Esophagus muscularis mucosa (tissue), 4 donors: ENCODE measurements around the gene ADGRB3. TPM values are rescaled to one million over a fixed set of nuclear protein-coding genes. Genes with fewer than 3 reads are reported as not detected.

Source experiments
- DNase-seq: peaks from one replicate; pipeline ENCODE4 v3.0.0-alpha.2; 2017; ENCODE audit errors: extremely low spot score
- H3K27ac ChIP-seq, 4 donors: fragments of 200-600 bp; sonication (generic); replicated peaks in 1 of 4; 1 replicate in 3 of 4; 2 replicates in 1 of 4; pipeline ENCODE4 v1.5.1; 2016 to 2019; ENCODE audit warnings: mild to moderate bottlenecking in 1 of 4
- H3K27me3 ChIP-seq, 4 donors: fragments of 200-600 bp; sonication (generic); one replicate each; pipeline versions ENCODE4 v1.5.1 to v1.6.0; 2016 to 2019
- H3K36me3 ChIP-seq, 4 donors: fragments of 200-600 bp; sonication (generic); one replicate each; pipeline ENCODE4 v1.5.1; 2016 to 2019
- H3K4me1 ChIP-seq, 4 donors: fragments of 200-600 bp; sonication (generic); one replicate each; pipeline ENCODE4 v1.5.1; 2016 to 2019
- H3K4me3 ChIP-seq, 4 donors: fragments of 200-600 bp; sonication (generic); 1 replicate in 2 of 4; 2 replicates in 2 of 4; pipeline ENCODE4 v1.5.1; 2016 to 2019; ENCODE audit warnings: mild to moderate bottlenecking in 4 of 4, moderate library complexity in 1 of 4
- H3K9me3 ChIP-seq, 4 donors: fragments of 200-600 bp; sonication (generic); 1 replicate in 3 of 4; 2 replicates in 1 of 4; pipeline ENCODE4 v1.5.1; 2016 to 2019
- CTCF ChIP-seq, 3 experiments: fragments of 200-600 bp in 2 of 3; fragments of 450-650 bp in 1 of 3; sonication (generic) in 2 of 3; IDR thresholded peaks; one replicate each; pipeline ENCODE4 v1.5.1; 2017 to 2019; ENCODE audit warnings: antibody characterized with exemption in 3 of 3, mild to moderate bottlenecking in 2 of 3, moderate library complexity in 1 of 3
- EP300 ChIP-seq: sonication (generic); formaldehyde crosslinking; IDR thresholded peaks from one replicate; pipeline ENCODE4 v1.6.1; 2017; ENCODE audit warnings: antibody characterized with exemption
- POLR2A ChIP-seq: fragments of 450-650 bp; IDR thresholded peaks from one replicate; pipeline ENCODE4 v1.6.1; 2017; ENCODE audit warnings: antibody characterized with exemption, moderate library complexity, mild to moderate bottlenecking, low read depth
- POLR2AphosphoS5 ChIP-seq, 2 donors: sonication (generic); formaldehyde crosslinking; IDR thresholded peaks; one replicate each; pipeline ENCODE4 v1.6.1; 2017; ENCODE audit warnings: antibody characterized with exemption in 2 of 2
- WGBS: methylation state at CpG from one replicate; pipeline ENCODE4 v1.1.5; 2018; 5-methylcytosine and 5-hydroxymethylcytosine counted together
- intact Hi-C: fragments of 100-400 bp; cut with DNase I; formaldehyde crosslinking; loops from one replicate; pipeline ENCODE4 v1.15.1; 2023
- total RNA-seq, 4 donors: library from RNA; depleted of rRNA; stranded (reverse); fragments of >200 nt; gene quantifications; one replicate each; pipeline versions ENCODE4 v1.1.0 to v1.2.1, GENCODE V29; 2016

Gene ADGRB3
- total RNA-seq, 4 donors from 2014 or later, result 4.9 to 6.3 (median 5.8) TPM

- Histone ChIP-seq H3K4me1 (no peaks in the 10 kb centered on the region), H3K36me3 (no peaks in the 10 kb centered on the region), H3K9me3 (no peaks in the 10 kb centered on the region), H3K4me3 (no peak overlapping the region), H3K27ac (no peak overlapping the region), H3K27me3 (no peaks in the 10 kb centered on the region)
- WGBS, result 69% methylated on average over 5 of the region's 5 CpGs
- TF ChIP-seq EP300, result no peak
- TF ChIP-seq POLR2AphosphoS5 (IDR thresholded peaks at IDR 0.05), result no peak
- no peak for TF ChIP-seq CTCF (IDR thresholded peaks at IDR 0.05)
- TF ChIP-seq POLR2A, result no peak
- DNase-seq, result no peak
- intact Hi-C loops, result no loop called here
These were observed 659.3 kb downstream of the ADGRB3 start for GRCh38 chr6:69294407-69294806.

- no peak for DNase-seq
- 90% methylated on average over 4 of the region's 4 CpGs for WGBS
- no peak overlapping the region for H3K4me3 ChIP-seq
- TF ChIP-seq POLR2AphosphoS5 (IDR thresholded peaks at IDR 0.05) (no peak), CTCF (IDR thresholded peaks at IDR 0.05) (no peak), EP300 (no peak), POLR2A (no peak)
- no peaks in the 10 kb centered on the region for H3K4me1 ChIP-seq
- intact Hi-C loops, result no loop called here
- H3K27me3 ChIP-seq, result no peaks in the 10 kb centered on the region
- H3K36me3 ChIP-seq, result no peaks in the 10 kb centered on the region
- no peaks in the 10 kb centered on the region for H3K9me3 ChIP-seq
- no peak overlapping the region for H3K27ac ChIP-seq
These were observed 659.8 kb downstream of the ADGRB3 start for GRCh38 chr6:69294862-69295261.

GRCh38 chr6:69303382-69303781 lies 668.3 kb downstream of the ADGRB3 start:
- Histone ChIP-seq H3K27me3 (no peaks in the 10 kb centered on the region), H3K36me3 (no peaks in the 10 kb centered on the region), H3K4me1 (no peaks in the 10 kb centered on the region), H3K9me3 (no peaks in the 10 kb centered on the region), H3K27ac (no peak overlapping the region), H3K4me3 (no peak overlapping the region)
- 89% methylated on average over 2 of the region's 2 CpGs for WGBS
- DNase-seq, result no peak
- no peak for TF ChIP-seq EP300
- intact Hi-C loops, result no loop called here

- no peak for DNase-seq
- no peak overlapping the region for H3K27ac ChIP-seq
These were observed 670.4 kb downstream of the ADGRB3 start for GRCh38 chr6:69305456-69305855.

GRCh38 chr6:69308584-69308983 lies 673.5 kb downstream of the ADGRB3 start:
- no peak for DNase-seq
- no peaks in the 10 kb centered on the region for H3K4me1 ChIP-seq
- H3K9me3 ChIP-seq, result no peaks in the 10 kb centered on the region
- H3K36me3 ChIP-seq, result no peaks in the 10 kb centered on the region
- no peak overlapping the region for H3K27ac ChIP-seq
- intact Hi-C loops, result no loop called here
- WGBS, result 90% methylated on average over 2 of the region's 2 CpGs
- TF ChIP-seq POLR2A, result no peak
- no peak for TF ChIP-seq EP300
- TF ChIP-seq POLR2AphosphoS5 (IDR thresholded peaks at IDR 0.05), result no peak
- TF ChIP-seq CTCF (IDR thresholded peaks at IDR 0.05), result no peak
- H3K4me3 ChIP-seq, result no peak overlapping the region
- H3K27me3 ChIP-seq, result no peaks in the 10 kb centered on the region

More at GRCh38 chr6:69305456-69305855, 670.4 kb downstream of the ADGRB3 start:
- WGBS, result 64% methylated on average over 2 of the region's 2 CpGs
- intact Hi-C loops, result no loop called here
- Histone ChIP-seq H3K27me3 (no peaks in the 10 kb centered on the region), H3K9me3 (no peaks in the 10 kb centered on the region), H3K4me1 (no peaks in the 10 kb centered on the region), H3K4me3 (no peak overlapping the region), H3K36me3 (no peaks in the 10 kb centered on the region)
- TF ChIP-seq EP300 (no peak), CTCF (IDR thresholded peaks at IDR 0.05) (no peak), POLR2A (no peak), POLR2AphosphoS5 (IDR thresholded peaks at IDR 0.05) (no peak)
